ENCODE results near the gene FN3K. TPM values are rescaled to one million over a fixed set of nuclear protein-coding genes. Genes with fewer than 3 reads are reported as not detected.
A peak's percentile ranks its signal among the peaks of the same experiment; 100 is the strongest.

The FN3K gene
- total and polyA plus RNA-seq, 2 of the 8 experiments (the other 6 are each of a cell fraction or from before 2014, with no cell fraction given): 0.88 to 14.2 TPM

DNA sequence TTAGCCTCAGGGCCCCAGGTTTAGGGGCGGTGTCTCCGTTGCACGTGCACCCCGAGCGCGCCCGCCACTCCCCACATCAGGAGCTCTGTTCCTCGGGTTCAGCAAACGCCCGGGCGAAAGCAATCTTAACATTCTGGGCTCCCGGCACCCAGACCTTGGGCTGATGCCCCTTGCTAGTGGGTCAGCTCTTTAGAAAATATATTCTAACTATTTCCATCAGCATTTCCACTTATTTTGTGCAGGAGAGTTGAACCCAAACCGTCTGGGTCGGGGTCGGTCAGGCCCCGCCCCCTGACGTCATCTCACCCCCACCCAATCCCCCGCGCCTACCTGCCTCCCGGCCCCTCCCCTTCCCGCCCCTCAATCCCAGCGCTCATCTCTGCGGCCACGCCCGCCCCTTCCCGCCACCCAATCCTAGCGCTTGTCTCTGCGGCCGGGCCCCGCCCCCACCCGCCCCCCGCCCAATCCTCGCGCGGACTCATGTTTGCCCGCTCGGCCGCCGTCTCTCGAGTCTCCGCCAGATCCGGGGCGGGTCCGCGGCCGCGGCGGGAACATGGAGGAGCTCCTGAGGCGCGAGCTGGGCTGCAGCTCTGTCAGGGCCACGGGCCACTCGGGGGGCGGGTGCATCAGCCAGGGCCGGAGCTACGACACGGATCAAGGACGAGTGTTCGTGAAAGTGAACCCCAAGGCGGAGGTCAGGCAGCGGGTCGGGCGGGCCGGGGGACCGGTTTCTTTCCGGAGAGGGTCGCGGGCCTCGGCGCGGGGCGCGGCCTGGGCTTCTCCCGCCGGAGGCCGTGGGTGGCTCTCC lies 19.0 kb upstream of the FN3K start, which contains the start of gene FN3KRP (continued):
- TF ChIP-seq, protein P1, sequence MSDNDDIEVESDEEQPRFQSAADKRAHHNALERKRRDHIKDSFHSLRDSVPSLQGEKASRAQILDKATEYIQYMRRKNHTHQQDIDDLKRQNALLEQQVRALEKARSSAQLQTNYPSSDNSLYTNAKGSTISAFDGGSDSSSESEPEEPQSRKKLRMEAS (IDR thresholded peaks at IDR 0.05): peak; percentile 92
- peak; percentile 63 for TF ChIP-seq KDM4A (IDR thresholded peaks at IDR 0.05; ENCODE audit: low read depth, low read length, severe bottlenecking)
- peak; percentile 37; the same call in 1 of the 2 replicates for TF ChIP-seq YY1 (IDR thresholded peaks at IDR 0.05; ENCODE audit: low read depth, low read length)

Data from H1 (cell line).